NCI-H2196 treated with DMSO at 0.1 percent for 48 hours (cell line): Measurements from ENCODE around the gene MRGPRF.

ENCODE experiments used
- DNase-seq: peaks from one replicate; lab custom pipeline; 2025; ENCODE audit not compliant: unreplicated experiment; lab: John Stamatoyannopoulos, UW

The MRGPRF gene

DNA sequence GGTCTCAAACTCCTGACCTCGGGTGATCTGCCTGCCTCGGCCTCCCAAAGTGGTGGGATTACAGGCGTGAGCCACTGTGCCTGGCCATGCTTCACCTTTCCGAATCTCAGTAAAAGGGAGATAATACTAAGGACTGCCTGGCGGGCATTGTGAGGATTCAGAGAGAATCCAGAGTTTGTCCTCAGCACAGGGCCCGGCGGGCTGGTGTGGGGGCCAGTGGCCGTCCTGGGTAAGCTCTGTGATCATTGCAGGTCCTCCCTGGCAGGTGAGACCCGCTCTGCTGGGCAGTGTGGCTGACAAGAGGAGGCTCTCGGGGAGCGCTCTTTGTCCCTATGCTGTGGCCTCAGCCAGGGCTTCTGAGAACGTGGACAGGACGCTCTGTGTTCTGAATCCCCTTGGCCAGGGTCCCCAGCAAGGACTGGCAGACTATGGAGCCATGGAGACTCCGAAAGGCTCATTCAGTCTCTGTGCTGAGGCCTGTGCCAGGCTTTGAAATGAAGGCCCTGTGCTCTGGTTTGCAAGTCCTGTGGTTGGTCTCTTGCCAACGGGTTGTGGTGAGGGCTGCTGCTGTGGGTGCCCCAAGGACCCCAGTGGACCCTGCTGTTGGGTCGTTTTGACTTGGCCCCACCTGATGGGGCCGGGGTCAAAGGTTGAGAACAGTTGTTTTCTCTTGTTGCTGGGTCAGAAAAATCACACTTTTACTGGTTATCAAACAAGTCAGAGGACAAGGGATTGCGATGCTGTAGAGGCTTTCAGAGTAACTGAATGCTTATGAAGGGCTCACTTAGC is 37.7 kb upstream of the MRGPRF start:
- DNase-seq, result no peak

DNA sequence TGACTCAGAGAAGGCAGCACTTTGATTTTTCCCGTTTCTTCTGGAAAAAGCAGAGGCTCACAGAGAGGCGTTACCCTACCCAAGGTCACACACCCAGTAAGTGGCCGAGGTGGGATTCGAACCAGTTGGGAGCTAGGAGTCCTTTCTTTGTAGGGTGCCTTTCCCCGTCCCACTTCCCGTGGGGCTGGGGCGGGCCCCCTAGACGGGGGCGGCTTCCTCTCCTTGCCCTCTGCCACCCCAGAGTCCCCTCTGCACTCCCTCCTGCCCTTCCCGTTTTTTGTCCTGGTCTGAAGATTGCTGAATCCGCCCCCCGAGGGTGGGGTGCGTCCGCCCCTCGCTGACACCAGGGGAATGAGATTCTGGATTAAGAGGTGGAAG is 36.4 kb upstream of the MRGPRF start:
- DNase-seq, result no peak

DNA sequence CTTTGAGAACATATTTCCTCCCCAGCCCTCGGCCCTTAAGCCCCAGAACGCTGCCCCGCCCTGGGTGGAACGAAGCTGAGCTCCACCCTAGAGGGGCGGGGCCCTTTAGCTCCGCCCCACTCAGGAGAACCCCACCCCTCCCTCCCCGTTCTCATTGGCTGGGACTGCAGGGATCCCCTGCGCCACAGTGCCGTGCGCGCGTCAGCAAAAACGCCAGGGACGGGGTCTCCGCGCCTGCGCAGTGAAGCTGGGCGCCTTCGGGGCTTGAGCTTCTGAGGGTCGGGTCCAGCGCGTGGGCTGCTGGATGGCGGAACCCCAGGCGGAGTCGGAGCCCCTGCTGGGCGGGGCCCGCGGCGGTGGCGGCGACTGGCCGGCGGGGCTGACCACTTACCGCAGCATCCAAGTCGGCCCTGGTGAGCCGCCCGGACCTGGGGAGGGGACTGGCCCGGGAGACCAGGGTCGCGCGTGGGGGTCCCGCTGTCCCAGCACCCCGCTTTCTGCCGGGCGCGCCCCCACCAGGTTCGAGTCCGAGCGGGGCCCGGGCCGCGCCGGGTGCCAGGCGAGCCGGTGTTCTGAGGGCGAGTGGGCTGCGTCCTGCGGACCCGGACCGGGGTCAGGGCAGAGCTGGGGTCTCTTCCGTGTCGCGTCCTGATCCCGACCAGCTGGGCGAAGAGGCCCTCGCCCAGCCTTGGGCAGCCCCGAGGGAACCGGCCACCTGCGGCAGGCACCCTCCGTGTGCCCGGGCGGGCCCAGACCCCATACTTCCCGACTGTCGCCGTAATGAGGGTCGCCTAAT is 35.8 kb upstream of the MRGPRF start, which contains the start of gene TPCN2:
TSS of gene TPCN2 (plus strand) at position 239 of the 796 bp plus-strand sequence. CDS start at position 305, 66 bp downstream.
- peak; percentile 83 for DNase-seq

DNA sequence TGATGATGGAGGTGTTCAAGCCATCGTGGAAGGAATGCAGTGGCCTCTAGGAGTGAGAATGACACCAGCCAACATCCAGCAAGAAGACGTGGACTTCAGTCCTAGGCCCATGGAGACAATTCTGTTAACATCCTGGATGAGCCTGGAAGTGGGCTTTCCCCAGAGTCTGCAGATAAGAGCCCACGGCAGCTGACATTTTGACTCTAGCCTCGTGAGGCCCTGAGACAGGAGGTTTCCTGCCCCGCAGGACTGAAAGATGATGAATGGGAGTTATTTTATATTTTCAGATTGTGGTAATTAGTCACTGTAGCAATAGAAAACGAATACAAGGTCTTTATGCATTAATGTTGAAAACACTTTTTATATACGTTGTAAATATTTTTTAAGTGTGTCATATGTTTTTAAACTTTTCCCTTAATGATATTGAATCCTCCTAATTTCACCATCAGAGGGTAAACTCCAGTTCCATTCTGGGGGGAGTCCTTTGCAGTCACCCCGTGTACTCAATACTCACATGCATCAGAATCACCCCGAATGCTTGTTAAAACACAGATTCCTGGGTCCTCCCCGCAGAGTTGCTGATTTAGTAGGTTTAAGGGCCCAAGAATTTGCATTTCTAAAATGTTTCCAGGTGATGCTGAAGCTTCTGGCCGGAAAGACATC is 35.1 kb upstream of the MRGPRF start:
- DNase-seq, result no peak

DNA sequence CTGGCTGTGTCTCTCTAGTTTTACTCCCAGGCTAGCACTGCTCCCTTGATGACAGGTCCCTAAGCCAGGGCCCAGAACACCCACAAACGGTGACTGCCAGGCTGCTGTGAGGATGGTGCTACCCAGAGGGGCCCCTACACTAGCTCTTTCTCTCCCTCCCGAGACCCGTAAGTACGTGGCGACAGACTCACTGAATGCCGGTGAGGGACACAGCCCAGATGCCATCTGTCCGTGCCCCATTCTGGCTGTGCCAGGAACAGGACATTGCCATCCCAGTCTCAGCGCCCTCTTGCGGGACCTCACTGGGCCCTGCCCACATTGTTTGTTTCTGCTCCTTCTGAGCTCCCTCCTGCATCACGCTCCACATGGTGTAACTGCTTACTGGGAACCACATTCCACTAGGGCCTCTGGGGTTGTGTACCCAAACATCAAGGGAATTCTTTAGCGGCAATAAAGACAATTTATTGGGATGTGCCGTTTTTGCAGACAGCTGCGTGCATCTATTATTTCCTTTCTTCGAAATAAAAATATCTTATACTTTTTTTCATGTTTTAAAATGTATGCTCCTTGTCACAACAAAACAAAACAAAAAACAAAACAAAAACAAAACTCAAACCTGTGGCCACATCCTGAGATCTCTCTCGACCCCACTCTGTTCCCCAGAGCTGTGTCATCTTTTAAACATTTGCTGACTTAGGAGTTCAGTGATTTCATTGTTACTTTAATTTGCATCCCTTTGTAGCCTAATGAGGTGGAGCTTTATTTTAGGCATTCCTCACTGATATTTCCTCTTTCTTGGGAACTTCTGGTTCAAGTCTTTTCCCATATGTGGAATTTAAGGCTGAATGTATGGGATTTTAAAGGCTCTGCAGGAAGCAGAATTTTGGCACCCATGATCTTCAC is 31.3 kb upstream of the MRGPRF start:
- DNase-seq, result no peak

DNA sequence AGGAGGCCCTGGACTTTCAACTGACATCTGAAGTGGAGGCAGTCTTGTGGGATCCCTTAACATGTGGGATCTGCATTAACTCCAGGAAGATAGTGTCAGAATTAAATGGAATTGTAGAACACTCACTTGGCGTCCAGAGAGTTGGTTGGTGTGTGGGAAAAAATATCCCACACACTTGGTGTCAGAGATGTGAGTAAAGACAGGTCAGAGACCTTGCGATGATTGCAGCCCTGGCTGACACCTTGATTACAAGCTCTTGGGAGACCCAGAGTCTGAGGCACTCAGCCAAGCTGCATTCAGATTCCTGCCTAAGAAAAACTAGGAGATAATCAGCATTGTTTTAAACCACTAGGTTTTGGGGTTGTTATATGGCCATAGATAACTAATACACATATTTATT is 28.5 kb upstream of the MRGPRF start:
- no peak for DNase-seq

DNA sequence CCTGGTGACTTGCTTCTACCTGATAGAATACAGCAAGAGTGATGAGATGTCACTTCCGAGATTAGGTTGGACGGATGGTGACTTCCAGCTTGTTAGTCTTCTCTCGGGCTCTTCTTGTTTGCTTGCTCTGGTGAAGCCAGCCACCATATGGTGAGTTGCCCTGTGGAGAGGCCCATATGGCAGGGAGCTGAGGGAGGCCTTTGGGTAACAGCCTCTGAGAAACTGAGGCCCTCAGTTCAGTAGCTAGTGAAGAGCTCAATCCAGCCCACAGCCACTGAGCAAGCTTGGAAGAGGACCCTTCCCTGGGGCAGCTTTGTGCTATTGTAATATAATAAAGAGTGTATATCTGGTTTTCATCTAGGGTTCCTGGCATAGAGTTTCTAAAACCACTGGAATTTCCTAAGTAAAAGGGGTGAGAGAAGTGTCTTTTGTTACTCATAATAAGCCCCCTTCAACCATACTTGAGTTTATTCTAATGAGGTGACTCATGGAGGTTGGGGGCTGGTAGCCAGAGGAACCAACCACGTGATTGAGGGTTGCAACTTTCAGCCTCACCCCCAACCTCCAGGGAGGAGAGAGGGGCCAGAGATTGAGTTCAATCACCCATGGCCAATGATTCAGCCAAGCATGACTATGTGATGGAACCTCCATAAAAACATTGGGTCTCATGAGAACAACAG is 27.7 kb upstream of the MRGPRF start:
- DNase-seq, result no peak

DNA sequence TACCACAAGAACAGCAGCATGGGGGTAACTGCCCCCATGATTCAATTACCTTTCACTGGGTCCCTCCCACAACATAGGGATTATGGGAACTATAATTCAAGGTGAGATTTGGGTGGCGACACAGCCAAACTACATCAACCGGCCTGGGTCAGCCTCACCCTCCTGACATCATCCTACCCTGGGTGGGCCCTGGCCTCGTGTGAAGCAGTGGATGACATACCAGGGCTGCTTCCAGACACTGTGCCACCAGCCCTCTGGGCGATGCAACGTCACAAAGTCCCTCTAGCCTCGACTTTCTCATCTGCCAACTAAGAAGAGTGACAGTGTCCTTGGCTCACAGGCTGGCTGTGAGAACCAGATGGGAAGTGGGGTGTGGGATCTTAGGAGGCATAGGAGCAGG is 27.0 kb upstream of the MRGPRF start:
- no peak for DNase-seq

DNA sequence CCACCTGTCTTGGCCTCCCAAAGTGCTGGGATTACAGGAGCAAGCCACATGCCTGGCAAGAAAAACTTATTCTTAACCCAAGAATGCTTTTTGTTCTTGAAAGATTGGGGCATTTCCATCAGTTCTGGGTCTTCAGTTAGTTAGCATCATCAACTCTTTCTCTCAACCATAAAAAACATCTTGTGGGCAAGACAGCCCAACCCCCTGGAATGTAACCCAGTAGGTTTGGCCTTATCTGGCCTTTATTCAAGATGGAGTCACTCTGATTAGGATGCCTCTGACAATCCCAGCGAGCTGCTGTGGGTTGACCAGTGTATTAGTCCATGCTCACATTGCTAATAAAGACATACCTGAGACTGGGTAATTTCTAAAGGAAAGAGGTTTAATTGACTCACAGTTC is 26.5 kb upstream of the MRGPRF start:
- no peak for DNase-seq

DNA sequence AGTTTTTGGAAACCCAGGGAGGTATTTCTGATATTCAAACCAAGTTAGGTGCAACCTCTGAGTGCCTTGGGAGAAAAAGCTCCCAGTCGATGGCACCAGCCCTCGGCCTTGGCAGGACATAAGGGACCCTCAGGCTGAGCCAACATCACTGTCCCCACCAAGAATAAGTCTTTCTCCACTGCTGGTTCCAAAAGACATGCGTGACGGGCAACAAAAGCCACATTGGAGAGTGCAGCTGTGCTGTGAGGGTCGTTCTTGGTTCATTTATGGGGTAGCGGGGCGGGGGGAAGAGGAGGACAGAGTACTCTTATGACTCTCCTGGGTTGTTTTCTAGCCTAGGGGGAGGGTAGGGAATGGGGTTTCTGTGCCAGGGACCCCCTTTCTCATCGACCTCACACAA is 24.5 kb upstream of the MRGPRF start:
- DNase-seq, result no peak

DNA sequence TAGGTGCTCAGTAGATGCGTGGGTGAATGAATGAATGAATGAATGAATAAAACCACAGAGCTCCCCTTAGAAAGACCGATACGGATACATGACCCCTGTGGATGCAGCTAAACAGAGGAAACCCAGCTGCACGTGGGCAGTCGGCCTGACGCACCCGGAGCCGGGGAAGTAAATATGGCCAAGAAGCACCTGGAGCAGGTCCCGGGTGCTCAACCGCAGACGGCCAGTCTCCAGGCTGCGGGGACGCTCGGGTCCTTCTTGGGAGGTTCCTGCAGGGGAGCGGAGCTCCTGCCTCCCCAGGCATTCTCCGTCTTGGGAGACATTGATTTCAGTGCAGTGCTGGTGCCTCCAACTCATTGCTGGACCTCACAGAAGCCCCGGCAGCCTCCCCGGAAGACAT is 24.0 kb upstream of the MRGPRF start:
- no peak for DNase-seq

DNA sequence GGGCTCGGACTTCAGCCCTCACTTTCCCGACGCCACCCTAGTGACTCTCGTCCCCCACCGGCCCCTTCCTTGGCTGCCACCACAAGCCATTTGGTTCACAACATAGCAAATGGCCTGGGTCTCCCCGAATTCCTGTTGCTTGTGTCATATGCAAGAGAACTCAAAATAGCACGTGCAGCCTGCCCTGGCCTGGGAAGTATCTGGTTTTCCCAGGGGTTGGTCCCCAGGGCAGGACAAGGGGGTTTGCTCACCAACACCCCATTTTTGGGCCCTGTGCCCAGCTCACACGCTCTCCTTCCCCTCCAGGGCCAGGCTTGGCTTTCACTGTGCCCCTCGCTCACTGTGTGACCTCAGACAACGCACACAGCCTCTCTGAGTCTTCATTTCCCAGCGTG is 22.9 kb upstream of the MRGPRF start:
- no peak for DNase-seq

DNA sequence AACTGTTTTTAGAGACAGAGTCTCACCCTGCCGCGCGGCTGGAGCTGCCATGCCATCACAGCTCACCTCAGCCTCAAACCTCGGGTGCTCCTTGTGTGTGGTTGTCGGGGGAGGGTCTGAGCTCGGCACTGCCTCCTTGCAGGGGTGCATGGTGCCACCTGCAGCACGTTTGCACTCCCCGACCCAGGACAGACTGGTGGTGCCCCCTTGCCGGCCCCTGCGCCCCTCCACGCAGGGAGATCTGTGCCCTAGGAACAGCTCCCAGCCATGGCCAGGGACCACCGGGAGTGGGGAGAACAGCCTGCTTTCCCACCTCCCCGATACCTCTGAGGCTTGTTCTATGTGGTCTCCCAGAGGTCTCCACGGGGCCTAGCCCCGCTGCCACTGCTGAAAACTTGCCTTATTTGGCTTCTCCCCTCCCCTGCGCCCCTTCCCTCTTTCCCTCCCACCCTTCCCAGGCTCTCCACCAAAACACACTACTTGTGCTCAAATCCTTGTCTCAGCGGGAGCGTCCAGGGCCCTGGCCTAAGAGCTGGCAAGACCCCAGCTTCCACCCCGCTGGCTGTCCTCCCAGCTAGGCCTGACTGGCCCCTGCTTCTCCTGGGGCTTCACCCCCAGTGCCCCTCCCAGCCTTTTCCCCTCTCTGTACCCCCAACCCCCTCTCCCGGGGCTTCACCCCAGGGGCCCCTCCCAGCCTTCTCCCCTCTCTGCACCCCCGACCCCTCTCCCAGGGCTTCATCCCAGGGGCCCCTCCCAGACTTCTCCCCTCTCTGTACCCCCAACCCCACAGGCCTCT is 22.3 kb upstream of the MRGPRF start:
- DNase-seq, result no peak

DNA sequence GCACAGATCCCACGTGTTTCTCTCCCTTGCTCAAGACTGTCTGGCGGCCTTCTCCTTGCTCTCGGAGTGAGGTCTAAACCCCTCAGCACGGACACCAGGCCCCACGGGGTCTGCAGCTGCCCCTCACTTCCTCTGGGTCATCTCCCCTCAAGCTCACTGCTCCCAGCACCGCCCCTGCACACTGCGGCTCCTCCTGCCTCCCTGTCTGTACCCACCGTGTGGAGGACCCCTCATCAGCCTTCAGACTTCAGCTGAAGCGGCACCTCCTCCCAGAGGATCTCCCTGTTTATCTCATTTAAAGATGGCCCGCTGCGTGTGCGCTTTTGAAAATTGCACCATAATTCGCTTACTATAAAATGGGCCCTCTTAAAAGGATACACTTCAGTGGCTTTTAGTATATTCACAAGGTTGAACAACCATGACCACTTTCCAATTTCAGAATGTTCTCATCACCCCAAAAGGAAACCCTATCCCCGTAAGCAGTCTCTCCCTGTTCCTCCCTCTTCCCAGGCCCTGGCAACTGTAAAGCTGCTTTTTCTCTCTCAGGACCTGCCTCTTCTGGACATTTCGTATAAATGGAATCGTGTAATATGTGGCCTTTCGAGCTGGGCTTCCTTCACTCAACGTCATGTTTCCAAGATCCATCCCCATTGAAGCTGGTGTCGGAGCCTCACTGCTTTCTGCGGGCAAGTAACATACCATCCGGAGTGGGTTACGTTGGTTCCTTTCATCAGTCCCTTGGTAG is 21.2 kb upstream of the MRGPRF start:
- DNase-seq, result no peak

DNA sequence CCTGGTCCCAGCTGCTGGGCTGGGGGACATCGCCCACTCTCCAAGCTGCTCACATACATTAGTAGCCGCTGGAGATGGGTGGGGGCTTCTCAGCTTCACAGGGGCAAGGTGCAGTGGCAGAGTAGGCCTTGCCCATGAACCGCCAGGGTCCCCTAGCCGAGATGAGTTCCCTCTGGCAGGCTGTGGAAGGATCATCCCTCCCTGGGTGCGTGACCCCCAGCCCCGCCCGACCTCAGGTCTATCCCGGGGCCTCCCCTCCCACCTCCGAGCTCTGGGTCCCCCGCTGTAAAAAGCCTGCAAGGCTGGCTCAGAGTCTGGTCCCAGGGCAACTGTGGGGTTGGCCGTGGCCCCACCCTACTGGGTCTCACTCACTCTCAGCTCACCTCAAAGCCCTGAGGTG is 20.4 kb upstream of the MRGPRF start:
- DNase-seq, result no peak

DNA sequence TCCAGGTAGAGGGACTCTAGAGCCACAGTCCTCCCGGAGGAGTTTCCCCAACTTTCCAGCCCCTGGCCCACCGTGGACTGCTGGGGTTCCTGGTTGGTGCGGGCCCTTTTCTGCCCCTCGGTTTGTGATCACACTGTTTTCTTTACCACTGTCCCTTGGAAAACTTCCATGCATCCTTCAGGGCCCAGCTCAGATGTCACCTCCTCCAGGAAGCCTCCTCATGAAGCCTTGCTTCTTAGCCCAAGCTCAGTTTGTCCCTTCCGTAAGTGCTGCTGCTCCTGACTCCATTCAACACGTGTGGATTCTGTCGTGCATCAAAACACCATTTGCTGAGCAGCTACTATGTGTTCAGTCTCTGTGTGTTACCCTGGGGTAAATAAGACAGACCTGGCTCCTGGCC is 19.8 kb upstream of the MRGPRF start:
- DNase-seq, result no peak

DNA sequence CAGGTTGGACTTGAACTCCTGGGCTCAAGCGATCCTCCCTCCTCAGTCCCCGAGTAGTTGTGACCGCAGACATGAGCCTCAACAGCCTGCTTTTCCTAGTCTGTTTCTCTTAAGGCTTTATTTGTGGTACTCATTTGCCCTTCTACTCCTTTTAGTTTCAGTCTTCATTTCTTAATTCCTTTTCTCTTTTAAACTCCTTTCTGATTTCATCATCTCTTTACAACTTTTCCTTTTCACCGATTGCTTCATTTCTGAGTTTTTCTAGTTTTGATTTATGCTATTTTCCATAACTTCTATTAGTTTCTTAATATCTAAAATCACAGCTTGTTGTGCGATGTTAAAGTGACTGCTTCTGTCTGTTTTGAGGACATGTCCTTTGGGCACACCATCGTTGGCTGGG is 17.3 kb upstream of the MRGPRF start:
- no peak for DNase-seq

DNA sequence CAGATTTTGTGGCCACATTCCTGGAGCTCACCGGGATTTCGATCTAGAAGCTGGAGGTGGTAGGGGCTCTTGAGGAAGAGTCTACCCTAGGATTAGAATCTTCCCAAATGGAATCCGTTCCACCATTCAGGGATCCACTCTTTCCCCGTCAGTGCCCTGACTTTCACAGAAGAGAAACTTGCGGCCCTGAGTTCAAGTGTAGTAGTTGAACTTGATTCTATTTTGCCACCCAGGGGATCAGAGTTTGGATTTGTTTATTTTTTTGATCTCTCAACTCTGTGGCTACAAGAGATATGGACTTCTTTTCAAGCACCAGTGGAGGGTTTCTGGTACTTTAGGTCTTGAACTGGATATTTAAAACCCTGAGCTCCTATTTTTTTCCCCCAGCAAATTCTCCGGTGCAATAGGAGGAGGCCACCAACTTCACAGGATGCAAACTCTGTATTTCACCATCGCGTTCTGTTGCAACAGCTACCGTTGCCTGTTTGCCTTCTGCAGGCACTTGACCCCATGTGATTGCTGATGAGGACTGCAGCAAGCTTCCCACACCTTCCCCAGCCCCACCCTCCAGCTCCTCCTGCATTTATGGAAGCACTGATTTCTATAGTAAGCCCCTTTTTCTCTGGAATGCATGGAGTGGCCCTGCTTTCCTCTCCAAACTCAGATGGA is 14.8 kb upstream of the MRGPRF start:
- DNase-seq, result no peak
